Adrenal gland (tissue), 12 donors: ENCODE data around the gene UNC119B. TPM values are rescaled to one million over a fixed set of nuclear protein-coding genes. Genes with fewer than 3 reads are reported as not detected.

Source experiments
- DNase-seq, 7 donors: peaks; one replicate each; pipeline ENCODE4 v3.0.0-alpha.2; 2019 to 2020
- H3K27ac ChIP-seq, 5 donors: fragments of 200-600 bp; sonication (generic) in 4 of 5; 1 replicate in 3 of 5; 2 replicates in 2 of 5; pipeline versions ENCODE4 v1.5.1 to v1.8.0; 2016 to 2020; ENCODE audit warnings: mild to moderate bottlenecking in 1 of 5
- H3K27me3 ChIP-seq: fragments of 200-600 bp; 2 replicates; pipeline ENCODE4 v1.8.0; 2021
- H3K36me3 ChIP-seq, 2 donors: fragments of 200-600 bp; replicated peaks in 1 of 2; 1 replicate in 1 of 2; 2 replicates in 1 of 2; pipeline versions ENCODE4 v1.5.1 to v1.8.0; 2018 to 2022
- H3K4me1 ChIP-seq, 2 donors: fragments of 200-600 bp; replicated peaks in 1 of 2; 1 replicate in 1 of 2; 2 replicates in 1 of 2; pipeline versions ENCODE4 v1.5.1 to v1.8.0; 2018 to 2021
- H3K4me3 ChIP-seq, 4 donors: fragments of 200-600 bp; sonication (generic) in 3 of 4; one replicate each; pipeline ENCODE4 v1.5.1; 2016 to 2018
- H3K9me3 ChIP-seq, 3 donors: fragments of 200-600 bp; sonication (generic) in 1 of 3; replicated peaks in 1 of 3; 1 replicate in 2 of 3; 2 replicates in 1 of 3; pipeline versions ENCODE4 v1.5.1 to v1.8.0; 2016 to 2021
- CTCF ChIP-seq, 6 experiments: fragments of 450-650 bp in 4 of 6; fragments of 200-600 bp in 2 of 6; sonication (generic) in 1 of 6; IDR thresholded peaks; 1 replicate in 5 of 6; 2 replicates in 1 of 6; pipeline versions ENCODE4 v1.5.1 to v1.8.0; 2016 to 2021; ENCODE audit warnings: antibody characterized with exemption in 6 of 6, mild to moderate bottlenecking in 2 of 6, moderate library complexity in 1 of 6
- POLR2A ChIP-seq, 2 donors: fragments of 450-650 bp; IDR thresholded peaks; one replicate each; pipeline ENCODE4 v1.6.1; 2017; ENCODE audit warnings: antibody characterized with exemption in 2 of 2, mild to moderate bottlenecking in 2 of 2, moderate library complexity in 1 of 2
- WGBS, 4 donors: extraction: QIAGEN DNeasy Blood & Tissue Kit in 2 of 4; methylation state at CpG; one replicate each; pipeline versions ENCODE4 v1.1.5 to v1.1.7; 2013 to 2017; 5-methylcytosine and 5-hydroxymethylcytosine counted together
- intact Hi-C, 2 donors: fragments of 100-400 bp; cut with DNase I; formaldehyde crosslinking; loops; one replicate each; pipeline versions ENCODE4 v1.14.1 to v1.15.0; 2022 to 2023
- polyA plus RNA-seq, 3 donors: library from polyadenylated mRNA; stranded (reverse); fragments of 200-250 nt in 2 of 3; fragments of 350-450 nt in 1 of 3; fragmentation: Illumina TruSeq in 1 of 3; extraction: RNeasy Lipid Tissue Mini Kit (QIAGEN cat#74804) in 1 of 3; gene quantifications; one replicate each; pipeline ENCODE4 v1.2.3, GENCODE V29; 2013 to 2014
- total RNA-seq, 9 donors: library from RNA; depleted of rRNA in 4 of 9; stranded (reverse); fragments of >200 nt in 4 of 9; fragments of 120-200 nt in 1 of 9; fragmentation: NEBNext Ultra II Directional in 1 of 9; extraction: Animal tissue kit (Norgen Biotek cat#: 25700) in 1 of 9; gene quantifications; one replicate each; pipeline versions ENCODE4 v1.1.0 to v1.2.4, GENCODE V29; 2013 to 2023
- donor health status: healthy with polysubstance abuse.
- donor health status: Bipolar disorder and iron deficiency.
- donor health status: DM: yes; HTN: yes; CAD: no.
- donor health status: DM: no; HTN: no; CAD: no.
- donor health status: DM: no; HTN: no; CAD: no.
- donor health status: DM: yes; HTN: yes; CAD: no.

The UNC119B gene
- total and polyA plus RNA-seq, 12 donors, result 14.0 to 97.5 (median 50.0) TPM

GRCh38 chr12:120758798-120759590, 48.7 kb downstream of the UNC119B start:
- 85 to 93% (median 90%) methylated on average over 7 of the region's 7 CpGs for WGBS, 4 donors
- TF ChIP-seq CTCF (IDR thresholded peaks at IDR 0.05) (no peak), POLR2A (IDR thresholded peaks at IDR 0.05) (no peak)
- Histone ChIP-seq H3K36me3 (peaks cover 0 to 20% of the 10 kb centered on the region in 2 donors), H3K27ac (no peak overlapping the region), H3K27me3 (no peaks in the 10 kb centered on the region), H3K4me1 (no peaks in the 10 kb centered on the region), H3K9me3 (no peaks in the 10 kb centered on the region), H3K4me3 (no peak overlapping the region)
- intact Hi-C loops, result loop anchor here in 1 of 2 donors (10.0 kb wide), 1 partner anchor 216 kb away; the partner anchor contains the start of gene HNF1A
- peak in 1 of 7 donors; percentile 42 for DNase-seq

- Histone ChIP-seq H3K36me3 (peaks cover 0 to 28% of the 10 kb centered on the region in 2 donors), H3K27me3 (no peaks in the 10 kb centered on the region), H3K27ac (no peak overlapping the region), H3K4me3 (no peak overlapping the region), H3K9me3 (no peaks in the 10 kb centered on the region), H3K4me1 (no peaks in the 10 kb centered on the region)
- no peak for TF ChIP-seq POLR2A (IDR thresholded peaks at IDR 0.05)
- no peak for TF ChIP-seq CTCF (IDR thresholded peaks at IDR 0.05)
- WGBS, 4 donors, result 79 to 85% (median 82%) methylated on average over 23 to 27 of the region's 27 CpGs
- DNase-seq, result peak in 1 of 7 donors; percentile 46
- intact Hi-C loops, result loop anchor here in 1 of 2 donors (10.0 kb wide), 1 partner anchor 215 kb away; the partner anchor contains the start of gene HNF1A
Observed at GRCh38 chr12:120759591-120760348, 49.5 kb downstream of the UNC119B start.

- Histone ChIP-seq H3K27me3 (no peaks in the 10 kb centered on the region), H3K4me3 (no peak overlapping the region), H3K4me1 (no peaks in the 10 kb centered on the region), H3K9me3 (no peaks in the 10 kb centered on the region), H3K36me3 (peaks cover 0 to 36% of the 10 kb centered on the region in 2 donors), H3K27ac (no peak overlapping the region)
- no peak for DNase-seq
- 93 to 96% (median 95%) methylated on average over 19 to 21 of the region's 21 CpGs for WGBS, 4 donors
- TF ChIP-seq POLR2A (IDR thresholded peaks at IDR 0.05) (no peak), CTCF (IDR thresholded peaks at IDR 0.05) (no peak)
- intact Hi-C loops, result no loop called here
Observed at GRCh38 chr12:120760349-120761254, 50.3 kb downstream of the UNC119B start.
